ENCODE data around the gene BRSK1. TPM values are rescaled to one million over a fixed set of nuclear protein-coding genes. Genes with fewer than 3 reads are reported as not detected.

BRSK1 gene
- polyA plus RNA-seq, 3 donors = not detected

GRCh38 chr19:55305983-55306562 is 22.3 kb downstream of the BRSK1 start:
- no peak overlapping the region for H3K4me3 Mint-ChIP-seq
- peaks cover 0 to 13% (median 6%) of the 10 kb centered on the region in 7 donors for H3K9me3 Mint-ChIP-seq
- DNase-seq = no peak
- Histone ChIP-seq H2AFZ (ENCODE audit: insufficient read depth, low read depth, low read length, poor library complexity, severe bottlenecking) (no peak overlapping the region), H3K36me3 (replicated peaks in 1 of 2; ENCODE audit: control insufficient read depth in 1 of 2, insufficient read depth in 2 of 2, low read length in 2 of 2) (no peaks in the 10 kb centered on the region), H3K27ac (ENCODE audit: low read depth in 1 of 2, low read length in 2 of 2) (no peak overlapping the region), H3K79me2 (ENCODE audit: insufficient read depth, low read length) (no peaks in the 10 kb centered on the region), H3K9me3 (replicated peaks in 1 of 2; ENCODE audit: control insufficient read depth in 1 of 2, insufficient read depth in 1 of 2, low read length in 2 of 2) (peaks cover 0 to 13% of the 10 kb centered on the region in 2 donors), H3K4me2 (replicated peaks; ENCODE audit: extremely low read depth, low read length, poor library complexity, severe bottlenecking) (no peak overlapping the region), H3K9ac (ENCODE audit: insufficient read depth, low read length, poor library complexity, severe bottlenecking) (no peak overlapping the region), H3K27me3 (ENCODE audit: control insufficient read depth in 2 of 2, insufficient read depth in 2 of 2, low read length in 2 of 2) (no peaks in the 10 kb centered on the region), H3K4me3 (replicated peaks in 1 of 3; ENCODE audit: low read depth in 2 of 3, low read length in 3 of 3) (no peak overlapping the region), H4K20me1 (ENCODE audit: insufficient read depth, low read length) (peaks cover 8% of the 10 kb centered on the region), H3K4me1 (ENCODE audit: control insufficient read depth in 1 of 2, insufficient read depth in 2 of 2, low read length in 2 of 2) (peaks cover 10 to 12% of the 10 kb centered on the region in 2 donors)
- intact Hi-C loops (cut with micrococcal nuclease) = no loop called here
- no peak for TF ChIP-seq CTCF (IDR thresholded peaks at IDR 0.05)
- 92% methylated on average over 16 of the region's 17 CpGs for WGBS (ENCODE audit: insufficient coverage)
- H3K27ac Mint-ChIP-seq = no peak overlapping the region
- peaks cover 0 to 2% (median 2%) of the 10 kb centered on the region in 3 donors for H3K27me3 Mint-ChIP-seq (ENCODE audit: low read depth in 3 of 3)
- no peaks in the 10 kb centered on the region for H3K36me3 Mint-ChIP-seq
- peaks cover 13% of the 10 kb centered on the region for H3K4me1 Mint-ChIP-seq

- H3K4me3 Mint-ChIP-seq = no peak overlapping the region
- H3K9me3 ChIP-seq (replicated peaks in 1 of 2; ENCODE audit: control insufficient read depth in 1 of 2, insufficient read depth in 1 of 2, low read length in 2 of 2) = peaks cover 0 to 13% of the 10 kb centered on the region in 2 donors
- H2AFZ ChIP-seq (ENCODE audit: insufficient read depth, low read depth, low read length, poor library complexity, severe bottlenecking) = no peak overlapping the region
- peaks cover 0 to 13% (median 6%) of the 10 kb centered on the region in 7 donors for H3K9me3 Mint-ChIP-seq
- H3K4me1 ChIP-seq (ENCODE audit: control insufficient read depth in 1 of 2, insufficient read depth in 2 of 2, low read length in 2 of 2) = peaks cover 6% of the 10 kb centered on the region in 2 donors
- no peaks in the 10 kb centered on the region for H3K27me3 ChIP-seq (ENCODE audit: control insufficient read depth in 2 of 2, insufficient read depth in 2 of 2, low read length in 2 of 2)
- peaks cover 13% of the 10 kb centered on the region for H4K20me1 ChIP-seq (ENCODE audit: insufficient read depth, low read length)
- H3K9ac ChIP-seq (ENCODE audit: insufficient read depth, low read length, poor library complexity, severe bottlenecking) = no peak overlapping the region
- no peak overlapping the region for H3K27ac Mint-ChIP-seq
- intact Hi-C loops (cut with micrococcal nuclease) = no loop called here
- no peak overlapping the region for H3K4me2 ChIP-seq (replicated peaks; ENCODE audit: extremely low read depth, low read length, poor library complexity, severe bottlenecking)
- DNase-seq = no peak
- H3K4me3 ChIP-seq (replicated peaks in 1 of 3; ENCODE audit: low read depth in 2 of 3, low read length in 3 of 3) = no peak overlapping the region
- no peak for TF ChIP-seq CTCF (IDR thresholded peaks at IDR 0.05)
- H3K27ac ChIP-seq (ENCODE audit: low read depth in 1 of 2, low read length in 2 of 2) = no peak overlapping the region
- H3K4me1 Mint-ChIP-seq = peaks cover 8% of the 10 kb centered on the region
- peaks cover 0 to 3% of the 10 kb centered on the region in 2 donors for H3K36me3 Mint-ChIP-seq
- peaks cover 0 to 3% (median 2%) of the 10 kb centered on the region in 3 donors for H3K27me3 Mint-ChIP-seq (ENCODE audit: low read depth in 3 of 3)
- no peaks in the 10 kb centered on the region for H3K36me3 ChIP-seq (replicated peaks in 1 of 2; ENCODE audit: control insufficient read depth in 1 of 2, insufficient read depth in 2 of 2, low read length in 2 of 2)
- WGBS (ENCODE audit: insufficient coverage) = 100% methylated on average over 2 of the region's 3 CpGs
- H3K79me2 ChIP-seq (ENCODE audit: insufficient read depth, low read length) = no peaks in the 10 kb centered on the region
Observed at GRCh38 chr19:55306712-55307111, 22.9 kb downstream of the BRSK1 start.
